GM19397 (cell line): ENCODE measurements around the gene SYTL2.
"Not testable (repeated sequence)": the region's sequence is repeated elsewhere in the genome, so short reads cannot be mapped to it uniquely, and the experiment has no call there.

Experiments used
- ATAC-seq: cut with Tn5 transposase; IDR thresholded peaks from one replicate; pipeline ENCODE4 v1.9.1; 2021; ENCODE audit warnings: mild to moderate bottlenecking, moderate library complexity; ENCODE audit not compliant: unreplicated experiment

The SYTL2 gene

GRCh38 chr11:85699957-85700741 is 110.8 kb downstream of the SYTL2 start:
- peak; percentile 83 for ATAC-seq

- no peak for ATAC-seq
Measured at GRCh38 chr11:85698195-85698594, 112.7 kb downstream of the SYTL2 start.

- ATAC-seq = no peak
Measured at GRCh38 chr11:85697747-85698146, 113.2 kb downstream of the SYTL2 start.

GRCh38 chr11:85695546-85695945 is 115.4 kb downstream of the SYTL2 start:
- ATAC-seq = no peak

- ATAC-seq = no peak
Measured at GRCh38 chr11:85694385-85694980, 116.5 kb downstream of the SYTL2 start.

- no peak for ATAC-seq
Measured at GRCh38 chr11:85685820-85686459, 125.0 kb downstream of the SYTL2 start, which contains the start of gene CCDC89. Gene CCDC89 (minus strand): TSS chr11:85686195. CDS start chr11:85686130, 65 bp downstream.

- no peak for ATAC-seq
Measured at GRCh38 chr11:85685125-85685819, 125.7 kb downstream of the SYTL2 start.

- peak; percentile 92 for ATAC-seq
Measured at GRCh38 chr11:85682330-85683305, 128.3 kb downstream of the SYTL2 start.

- ATAC-seq = no peak
Measured at GRCh38 chr11:85680897-85681296, 130.0 kb downstream of the SYTL2 start.

- no peak for ATAC-seq
Measured at GRCh38 chr11:85679576-85679975, 131.4 kb downstream of the SYTL2 start.

- ATAC-seq = no peak
Measured at GRCh38 chr11:85673393-85673792, 137.5 kb downstream of the SYTL2 start.

- no peak for ATAC-seq
Measured at GRCh38 chr11:85672105-85672902, 138.6 kb downstream of the SYTL2 start.

- not testable (repeated sequence) for ATAC-seq
Measured at GRCh38 chr11:85670949-85671663, 139.8 kb downstream of the SYTL2 start.

GRCh38 chr11:85668157-85668556 is 142.8 kb downstream of the SYTL2 start:
- no peak for ATAC-seq

- no peak for ATAC-seq
Measured at GRCh38 chr11:85666687-85667086, 144.3 kb downstream of the SYTL2 start.

GRCh38 chr11:85665733-85666132 is 145.2 kb downstream of the SYTL2 start:
- no peak for ATAC-seq

- peak; percentile 82 for ATAC-seq
Measured at GRCh38 chr11:85664615-85665481, 146.1 kb downstream of the SYTL2 start, which contains the start of gene CREBZF. Gene CREBZF (minus strand): TSS chr11:85665129. CDS start chr11:85664875, 254 bp downstream.
